Activated CD4-positive, alpha-beta memory T cell treated with anti-CD3 and anti-CD28 coated beads for 36 hours (primary cell): ENCODE results near the gene RPS6KA2. TPM values are rescaled to one million over a fixed set of nuclear protein-coding genes. Genes with fewer than 3 reads are reported as not detected.

Source experiments
- CTCF ChIA-PET: fragments of 350-600 bp; sonication (Branson Sonifier 250); formaldehyde crosslinking; loops from one replicate; lab custom pipeline; 2021; ENCODE audit warnings: antibody characterized with exemption, inconsistent platforms; lab: Charles Lee
- POLR2A ChIA-PET: fragments of 350-600 bp; sonication (Branson Sonifier 250); formaldehyde crosslinking; loops from one replicate; lab custom pipeline; 2021; ENCODE audit warnings: antibody characterized with exemption; lab: Charles Lee
- DNase-seq: peaks from one replicate; pipeline ENCODE4 v3.0.0-alpha.2; 2020
- H3K27ac Mint-ChIP-seq: one replicate; pipeline ENCODE4 v1.8.0; 2021; ENCODE audit warnings: mixed read lengths
- H3K27me3 Mint-ChIP-seq: one replicate; pipeline ENCODE4 v1.8.0; 2021; ENCODE audit warnings: mixed read lengths
- H3K36me3 Mint-ChIP-seq: one replicate; pipeline ENCODE4 v1.8.0; 2021; ENCODE audit warnings: mixed read lengths
- H3K4me1 Mint-ChIP-seq: one replicate; pipeline ENCODE4 v1.8.0; 2021; ENCODE audit warnings: low read depth, mixed read lengths
- H3K4me3 Mint-ChIP-seq: one replicate; pipeline ENCODE4 v1.8.0; 2021; ENCODE audit warnings: mild to moderate bottlenecking, mixed read lengths
- H3K9me3 Mint-ChIP-seq: one replicate; pipeline ENCODE4 v1.8.0; 2021; ENCODE audit warnings: mixed read lengths
- intact Hi-C: fragments of 100-400 bp; cut with micrococcal nuclease; formaldehyde crosslinking; loops from one replicate; pipeline ENCODE4 v1.15.1; 2023
- total RNA-seq, 2 experiments: library from RNA; stranded (reverse); gene quantifications; one replicate each; pipeline ENCODE4 v1.2.3, GENCODE V29; 2021

RPS6KA2 gene
- total RNA-seq, 2 experiments from 2014 or later: 7.7 to 7.9 TPM

- peaks cover 4% of the 10 kb centered on the region for H3K9me3 Mint-ChIP-seq
- DNase-seq: no peak
- CTCF ChIA-PET: no interaction called here
- intact Hi-C loops: no loop called here
- no peaks in the 10 kb centered on the region for H3K27me3 Mint-ChIP-seq
- no peak overlapping the region for H3K27ac Mint-ChIP-seq
- POLR2A ChIA-PET: no interaction called here
- H3K4me3 Mint-ChIP-seq: no peak overlapping the region
- H3K4me1 Mint-ChIP-seq: peaks cover 2% of the 10 kb centered on the region
- peaks cover 5% of the 10 kb centered on the region for H3K36me3 Mint-ChIP-seq
Measured at GRCh38 chr6:166459906-166460305, 167.1 kb downstream of the RPS6KA2 start.

GRCh38 chr6:166459272-166459671 is 167.8 kb downstream of the RPS6KA2 start:
- DNase-seq: no peak
- H3K4me1 Mint-ChIP-seq: peaks cover 2% of the 10 kb centered on the region
- POLR2A ChIA-PET: no interaction called here
- peaks cover 5% of the 10 kb centered on the region for H3K36me3 Mint-ChIP-seq
- no peak overlapping the region for H3K27ac Mint-ChIP-seq
- no peaks in the 10 kb centered on the region for H3K27me3 Mint-ChIP-seq
- H3K9me3 Mint-ChIP-seq: peaks cover 4% of the 10 kb centered on the region
- no peak overlapping the region for H3K4me3 Mint-ChIP-seq
- CTCF ChIA-PET: no interaction called here
- intact Hi-C loops: no loop called here

DNA sequence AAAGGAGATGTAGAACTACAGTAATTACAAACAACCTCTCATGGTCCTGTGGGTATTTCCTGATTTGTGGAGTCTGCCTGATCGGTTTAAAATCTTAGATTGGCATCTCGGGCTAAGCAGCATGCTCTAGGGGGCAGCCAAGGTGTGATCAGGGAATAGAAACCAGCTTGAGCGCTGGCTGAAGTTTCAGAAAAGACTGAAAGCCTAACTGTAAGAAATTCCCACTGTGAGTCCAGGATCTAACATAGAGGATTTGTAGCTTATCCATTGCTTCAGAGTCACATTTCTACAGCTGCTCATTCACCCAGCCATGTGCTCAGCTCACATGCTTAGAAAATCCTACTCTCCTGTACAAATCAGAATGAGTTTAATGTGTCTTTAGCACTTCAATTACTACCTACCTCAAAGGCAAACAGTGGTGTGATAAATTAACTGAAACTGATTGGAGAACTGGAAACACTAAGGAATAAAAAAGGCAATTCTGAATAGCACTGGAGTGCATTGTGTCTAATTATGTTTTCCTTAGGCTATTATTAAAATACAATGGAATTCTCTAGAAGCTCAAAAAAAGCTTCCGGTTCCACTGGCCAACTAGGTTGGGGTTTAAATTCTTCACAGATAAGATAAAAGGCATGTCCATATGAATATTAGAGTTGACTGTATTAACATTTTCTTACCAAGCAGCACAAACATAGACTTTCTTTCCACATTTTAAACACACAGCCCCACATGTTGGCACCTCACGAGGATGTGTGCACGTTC is 170.5 kb downstream of the RPS6KA2 start:
- Mint-ChIP-seq H3K4me3 (no peak overlapping the region), H3K4me1 (peaks cover 2% of the 10 kb centered on the region), H3K9me3 (peaks cover 4% of the 10 kb centered on the region), H3K36me3 (peaks cover 5% of the 10 kb centered on the region), H3K27me3 (no peaks in the 10 kb centered on the region), H3K27ac (no peak overlapping the region)
- ChIA-PET POLR2A (no interaction called here), CTCF (interaction anchor here (1.0 kb wide), 1 partner anchor 11 kb away, joined by 3 read pairs; no protein-coding TSS in a partner anchor)
- DNase-seq: no peak
- intact Hi-C loops: no loop called here

GRCh38 chr6:166454692-166455515 is 172.1 kb downstream of the RPS6KA2 start:
- Mint-ChIP-seq H3K27me3 (no peaks in the 10 kb centered on the region), H3K4me1 (peaks cover 2% of the 10 kb centered on the region), H3K27ac (no peak overlapping the region), H3K36me3 (peaks cover 5% of the 10 kb centered on the region), H3K4me3 (no peak overlapping the region), H3K9me3 (peaks cover 4% of the 10 kb centered on the region)
- DNase-seq: no peak
- ChIA-PET CTCF (no interaction called here), POLR2A (no interaction called here)
- intact Hi-C loops: no loop called here

DNA sequence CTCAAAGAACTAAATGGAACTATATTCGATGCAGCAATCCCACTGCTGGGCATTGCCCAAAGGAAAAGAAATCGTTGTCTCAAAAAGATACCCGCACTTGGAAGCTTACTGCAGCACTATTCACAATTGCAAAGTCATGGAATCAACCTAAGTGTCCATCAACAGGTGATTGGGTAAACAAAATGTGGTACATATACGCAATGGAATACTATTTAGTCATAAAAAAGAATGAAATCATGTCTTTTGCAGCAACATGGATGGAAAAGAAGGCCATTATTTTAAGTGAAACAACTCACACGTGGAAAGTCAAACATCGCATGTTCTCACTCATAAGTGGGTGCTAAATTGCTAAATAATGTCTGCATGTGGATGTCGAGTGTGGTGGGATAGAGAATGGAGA is 173.4 kb downstream of the RPS6KA2 start:
- peaks cover 5% of the 10 kb centered on the region for H3K36me3 Mint-ChIP-seq
- no peak overlapping the region for H3K27ac Mint-ChIP-seq
- POLR2A ChIA-PET: no interaction called here
- peaks cover 4% of the 10 kb centered on the region for H3K9me3 Mint-ChIP-seq
- intact Hi-C loops: no loop called here
- H3K27me3 Mint-ChIP-seq: no peaks in the 10 kb centered on the region
- no peak overlapping the region for H3K4me3 Mint-ChIP-seq
- CTCF ChIA-PET: no interaction called here
- H3K4me1 Mint-ChIP-seq: peaks cover 2% of the 10 kb centered on the region
- DNase-seq: no peak

DNA sequence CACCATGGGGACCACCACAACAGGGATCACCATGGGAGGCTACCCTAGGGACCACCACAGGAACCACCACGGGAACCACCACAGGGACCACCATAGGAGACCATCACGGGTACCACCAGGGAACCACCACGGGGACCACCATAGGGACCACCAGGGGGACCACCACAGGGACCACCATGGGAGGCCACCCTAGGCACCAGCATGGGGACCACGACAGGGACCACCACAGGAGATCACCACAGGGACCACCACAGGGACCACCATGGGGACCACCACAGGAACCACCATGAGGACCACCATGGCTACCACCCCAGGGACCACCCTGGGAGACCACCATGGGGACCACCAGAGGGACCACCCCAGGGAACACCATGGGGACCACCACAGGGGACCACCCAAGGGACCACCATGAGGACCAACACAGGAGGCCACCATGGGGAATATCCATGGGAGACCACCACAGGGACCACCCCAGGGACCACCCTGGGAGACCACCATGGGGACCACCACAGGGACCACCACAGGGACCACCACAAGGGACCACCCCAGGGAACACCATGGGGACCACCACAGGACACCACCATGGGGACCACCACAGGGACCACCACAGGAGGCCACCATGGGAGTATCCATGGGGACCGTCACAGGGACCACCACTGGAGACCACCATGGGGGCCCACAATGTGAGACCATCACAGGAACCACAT is 176.7 kb downstream of the RPS6KA2 start:
- H3K36me3 Mint-ChIP-seq: peaks cover 2% of the 10 kb centered on the region
- intact Hi-C loops: no loop called here
- H3K4me1 Mint-ChIP-seq: no peaks in the 10 kb centered on the region
- no peak for DNase-seq
- POLR2A ChIA-PET: no interaction called here
- no peaks in the 10 kb centered on the region for H3K27me3 Mint-ChIP-seq
- H3K4me3 Mint-ChIP-seq: no peak overlapping the region
- H3K27ac Mint-ChIP-seq: no peak overlapping the region
- CTCF ChIA-PET: no interaction called here
- H3K9me3 Mint-ChIP-seq: no peaks in the 10 kb centered on the region

- CTCF ChIA-PET: no interaction called here
- Mint-ChIP-seq H3K27me3 (no peaks in the 10 kb centered on the region), H3K4me3 (no peak overlapping the region), H3K4me1 (no peaks in the 10 kb centered on the region), H3K36me3 (peaks cover 2% of the 10 kb centered on the region), H3K27ac (no peak overlapping the region), H3K9me3 (no peaks in the 10 kb centered on the region)
- no peak for DNase-seq
- POLR2A ChIA-PET: no interaction called here
- intact Hi-C loops: no loop called here
Measured at GRCh38 chr6:166449641-166450040, 177.4 kb downstream of the RPS6KA2 start.

GRCh38 chr6:166449036-166449435 is 178.0 kb downstream of the RPS6KA2 start:
- CTCF ChIA-PET: no interaction called here
- Mint-ChIP-seq H3K36me3 (peaks cover 2% of the 10 kb centered on the region), H3K27me3 (no peaks in the 10 kb centered on the region)

GRCh38 chr6:166448432-166448831 is 178.6 kb downstream of the RPS6KA2 start:
- H3K9me3 Mint-ChIP-seq: no peaks in the 10 kb centered on the region
- H3K27me3 Mint-ChIP-seq: no peaks in the 10 kb centered on the region
- CTCF ChIA-PET: no interaction called here

More at GRCh38 chr6:166449036-166449435, 178.0 kb downstream of the RPS6KA2 start:
- Mint-ChIP-seq H3K4me1 (no peaks in the 10 kb centered on the region), H3K27ac (no peak overlapping the region), H3K9me3 (no peaks in the 10 kb centered on the region), H3K4me3 (no peak overlapping the region)
- intact Hi-C loops: no loop called here
- DNase-seq: no peak
- POLR2A ChIA-PET: no interaction called here

DNA sequence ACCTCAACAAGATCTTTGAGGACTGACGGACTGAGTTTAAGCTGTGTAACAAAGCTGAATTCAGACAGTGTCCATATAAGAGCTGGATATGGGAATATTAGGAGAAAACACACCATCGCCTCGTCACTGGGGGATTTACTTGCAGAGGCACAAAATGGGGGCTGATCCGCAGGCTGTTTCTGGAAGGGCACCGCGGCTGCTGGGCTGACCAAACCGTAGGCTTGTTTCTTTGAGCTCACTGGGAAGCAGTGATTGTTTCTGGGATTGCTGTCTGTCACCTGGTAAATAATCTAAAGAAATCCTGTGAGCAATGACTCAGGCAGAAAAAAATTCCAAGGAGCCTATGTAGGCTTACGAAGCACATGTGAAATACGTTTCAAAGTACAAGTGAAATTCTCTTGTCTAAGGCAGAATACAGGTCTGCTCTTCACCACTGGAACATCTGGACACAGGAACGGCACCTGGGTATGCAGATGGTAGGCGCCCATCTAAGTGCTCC is 180.4 kb downstream of the RPS6KA2 start:
- Mint-ChIP-seq H3K9me3 (no peaks in the 10 kb centered on the region), H3K27me3 (no peaks in the 10 kb centered on the region), H3K4me3 (no peak overlapping the region), H3K36me3 (peaks cover 2% of the 10 kb centered on the region), H3K27ac (no peak overlapping the region), H3K4me1 (no peaks in the 10 kb centered on the region)
- ChIA-PET POLR2A (no interaction called here), CTCF (interaction anchor here (1.4 kb wide), 1 partner anchor 10 kb away, joined by 3 read pairs; no protein-coding TSS in a partner anchor)
- intact Hi-C loops: no loop called here
- DNase-seq: no peak

More at GRCh38 chr6:166448432-166448831, 178.6 kb downstream of the RPS6KA2 start:
- no peak overlapping the region for H3K27ac Mint-ChIP-seq
- H3K4me3 Mint-ChIP-seq: no peak overlapping the region
- intact Hi-C loops: no loop called here
- peaks cover 2% of the 10 kb centered on the region for H3K36me3 Mint-ChIP-seq
- H3K4me1 Mint-ChIP-seq: no peaks in the 10 kb centered on the region
- DNase-seq: no peak
- POLR2A ChIA-PET: no interaction called here

DNA sequence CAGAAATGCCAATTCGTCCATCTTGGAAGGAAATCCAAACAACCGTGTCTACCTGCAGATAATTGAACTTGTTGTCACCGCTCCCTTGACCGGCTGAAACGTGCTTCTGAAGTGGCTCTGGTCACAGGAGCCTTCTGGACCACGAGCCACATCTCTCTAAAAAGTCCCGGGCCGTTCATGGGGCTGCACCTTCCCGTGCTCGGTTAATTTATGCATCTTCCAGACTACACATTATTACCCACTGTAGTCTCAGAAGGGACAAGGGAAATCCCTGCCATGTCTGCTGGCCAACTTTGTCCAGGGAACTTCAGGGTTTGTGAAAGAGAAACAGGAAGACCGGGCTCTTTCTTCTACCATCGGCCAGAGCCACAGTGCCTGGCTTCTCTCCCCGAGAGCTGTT is 180.9 kb downstream of the RPS6KA2 start:
- Mint-ChIP-seq H3K4me3 (no peak overlapping the region), H3K27ac (no peak overlapping the region), H3K36me3 (peaks cover 2% of the 10 kb centered on the region), H3K9me3 (no peaks in the 10 kb centered on the region), H3K4me1 (no peaks in the 10 kb centered on the region), H3K27me3 (no peaks in the 10 kb centered on the region)
- ChIA-PET POLR2A (no interaction called here), CTCF (interaction anchor here (1.4 kb wide), 1 partner anchor 10 kb away, joined by 3 read pairs; no protein-coding TSS in a partner anchor)
- no peak for DNase-seq
- intact Hi-C loops: no loop called here

DNA sequence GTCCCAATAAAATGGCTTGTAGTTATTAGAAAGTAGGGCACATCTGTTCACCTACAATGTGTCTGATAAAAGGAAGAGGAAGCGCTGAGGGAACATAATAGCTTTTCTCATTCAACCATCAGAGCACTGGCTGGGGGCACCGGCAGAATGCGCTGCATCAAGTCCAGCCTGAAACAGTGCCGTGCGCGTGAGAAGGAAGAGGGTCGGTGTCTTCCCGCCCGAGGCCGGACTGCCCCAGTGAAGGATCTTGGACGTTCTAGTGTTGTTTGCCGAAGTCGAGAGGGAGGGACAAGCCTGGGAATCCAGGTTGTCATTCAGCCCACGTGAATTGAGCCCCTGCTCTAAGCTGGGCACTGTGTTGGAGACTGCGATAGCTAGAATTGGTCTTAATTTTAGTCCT is 182.6 kb downstream of the RPS6KA2 start:
- H3K9me3 Mint-ChIP-seq: no peaks in the 10 kb centered on the region
- ChIA-PET CTCF (no interaction called here), POLR2A (no interaction called here)
- intact Hi-C loops: no loop called here
- no peak for DNase-seq
- no peak overlapping the region for H3K27ac Mint-ChIP-seq
- peaks cover 6% of the 10 kb centered on the region for H3K4me1 Mint-ChIP-seq
- peaks cover 2% of the 10 kb centered on the region for H3K36me3 Mint-ChIP-seq
- no peak overlapping the region for H3K4me3 Mint-ChIP-seq
- no peaks in the 10 kb centered on the region for H3K27me3 Mint-ChIP-seq
